ENCODE data around the gene GAGE13. TPM values are rescaled to one million over a fixed set of nuclear protein-coding genes. Genes with fewer than 3 reads are reported as not detected.

The GAGE13 gene
- total RNA-seq, 1 experiment from 2014 or later, result not detected

DNA sequence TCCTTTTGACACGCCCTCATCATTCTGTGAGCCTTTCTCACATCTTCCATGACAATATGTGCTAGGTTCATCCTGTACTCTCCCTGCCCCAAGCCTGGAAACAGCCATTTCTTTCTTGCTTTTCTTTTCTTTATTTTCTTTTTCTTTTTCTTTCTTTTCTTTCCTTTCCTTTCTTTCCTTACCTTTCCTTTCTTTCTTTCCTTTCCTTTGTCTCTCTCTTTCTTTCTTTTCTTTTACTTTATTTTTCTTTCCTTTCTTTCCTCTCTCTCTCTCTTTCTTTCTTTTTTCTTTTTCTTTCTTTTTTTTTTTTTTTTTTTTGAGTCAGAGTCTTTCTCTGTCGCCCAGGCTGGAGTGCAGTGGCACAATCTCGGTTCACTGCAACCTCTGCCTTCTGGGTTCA is 47.2 kb upstream of the GAGE13 start:
- Histone ChIP-seq H3K9me2 (ENCODE audit: insufficient read depth) (no peaks in the 10 kb centered on the region), H3K36me3 (ENCODE audit: control insufficient read depth in 1 of 2, insufficient read depth in 2 of 2, low read length in 2 of 2) (no peaks in the 10 kb centered on the region), H3K9ac (ENCODE audit: low read length) (no peak overlapping the region), H3K4me1 (ENCODE audit: control insufficient read depth in 1 of 2, insufficient read depth in 2 of 2, low read length in 2 of 2) (peaks cover 0 to 4% of the 10 kb centered on the region in 2 experiments; a peak in 1 of 4 replicates), H3K27ac (ENCODE audit: low read depth, low read length) (no peak overlapping the region), H3K4me3 (replicated peaks in 1 of 2; ENCODE audit: low read depth in 1 of 2, low read length in 2 of 2) (no peak overlapping the region), H3K4me2 (ENCODE audit: low read length) (no peak overlapping the region), H2AFZ (ENCODE audit: low read depth, low read length, poor library complexity, severe bottlenecking) (no peak overlapping the region), H3K27me3 (ENCODE audit: insufficient read depth, low read length) (no peaks in the 10 kb centered on the region), H3K9me3 (ENCODE audit: control insufficient read depth in 1 of 2, insufficient read depth in 1 of 2, low read depth in 1 of 2, low read length in 2 of 2) (no peaks in the 10 kb centered on the region), H3K79me2 (ENCODE audit: insufficient read depth, low read length) (no peaks in the 10 kb centered on the region), H4K20me1 (ENCODE audit: insufficient read depth) (no peaks in the 10 kb centered on the region)
- no peak for ATAC-seq
- intact Hi-C loops (cut with micrococcal nuclease), result no loop called here
- no peak for DNase-seq (ENCODE audit: low read depth, low spot score)
- CTCF ChIA-PET, result no interaction called here
- RAD21 ChIA-PET (ENCODE audit: low non-redundant PET in 1 of 2, low total read pairs in 2 of 2, uncharacterized antibody in 2 of 2, unreplicated experiment in 2 of 2), result no interaction called here
- no TSS peak for BruUV-seq (replicated peaks)
- TF ChIP-seq JUND (IDR thresholded peaks at IDR 0.05) (no peak), CBX3 (IDR thresholded peaks at IDR 0.05; ENCODE audit: low read depth) (no peak), EZH2 (IDR thresholded peaks at IDR 0.05) (no peak), EZH2phosphoT487 (IDR thresholded peaks at IDR 0.05; ENCODE audit: borderline replicate concordance) (no peak), POLR2AphosphoS5 (IDR thresholded peaks at IDR 0.05; ENCODE audit: low read depth, low read length) (no peak), CEBPB (IDR thresholded peaks at IDR 0.05; ENCODE audit: low read depth) (no peak), RAD21 (IDR thresholded peaks at IDR 0.05; ENCODE audit: low read depth) (no peak), ZNF274 (IDR thresholded peaks at IDR 0.05; ENCODE audit: low read depth, low read length) (no peak), FOSL1 (IDR thresholded peaks at IDR 0.05; ENCODE audit: low read depth) (no peak)
- TF ChIP-seq, protein P1, sequence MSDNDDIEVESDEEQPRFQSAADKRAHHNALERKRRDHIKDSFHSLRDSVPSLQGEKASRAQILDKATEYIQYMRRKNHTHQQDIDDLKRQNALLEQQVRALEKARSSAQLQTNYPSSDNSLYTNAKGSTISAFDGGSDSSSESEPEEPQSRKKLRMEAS (IDR thresholded peaks at IDR 0.05), result no peak
- TF ChIP-seq, protein P2, sequence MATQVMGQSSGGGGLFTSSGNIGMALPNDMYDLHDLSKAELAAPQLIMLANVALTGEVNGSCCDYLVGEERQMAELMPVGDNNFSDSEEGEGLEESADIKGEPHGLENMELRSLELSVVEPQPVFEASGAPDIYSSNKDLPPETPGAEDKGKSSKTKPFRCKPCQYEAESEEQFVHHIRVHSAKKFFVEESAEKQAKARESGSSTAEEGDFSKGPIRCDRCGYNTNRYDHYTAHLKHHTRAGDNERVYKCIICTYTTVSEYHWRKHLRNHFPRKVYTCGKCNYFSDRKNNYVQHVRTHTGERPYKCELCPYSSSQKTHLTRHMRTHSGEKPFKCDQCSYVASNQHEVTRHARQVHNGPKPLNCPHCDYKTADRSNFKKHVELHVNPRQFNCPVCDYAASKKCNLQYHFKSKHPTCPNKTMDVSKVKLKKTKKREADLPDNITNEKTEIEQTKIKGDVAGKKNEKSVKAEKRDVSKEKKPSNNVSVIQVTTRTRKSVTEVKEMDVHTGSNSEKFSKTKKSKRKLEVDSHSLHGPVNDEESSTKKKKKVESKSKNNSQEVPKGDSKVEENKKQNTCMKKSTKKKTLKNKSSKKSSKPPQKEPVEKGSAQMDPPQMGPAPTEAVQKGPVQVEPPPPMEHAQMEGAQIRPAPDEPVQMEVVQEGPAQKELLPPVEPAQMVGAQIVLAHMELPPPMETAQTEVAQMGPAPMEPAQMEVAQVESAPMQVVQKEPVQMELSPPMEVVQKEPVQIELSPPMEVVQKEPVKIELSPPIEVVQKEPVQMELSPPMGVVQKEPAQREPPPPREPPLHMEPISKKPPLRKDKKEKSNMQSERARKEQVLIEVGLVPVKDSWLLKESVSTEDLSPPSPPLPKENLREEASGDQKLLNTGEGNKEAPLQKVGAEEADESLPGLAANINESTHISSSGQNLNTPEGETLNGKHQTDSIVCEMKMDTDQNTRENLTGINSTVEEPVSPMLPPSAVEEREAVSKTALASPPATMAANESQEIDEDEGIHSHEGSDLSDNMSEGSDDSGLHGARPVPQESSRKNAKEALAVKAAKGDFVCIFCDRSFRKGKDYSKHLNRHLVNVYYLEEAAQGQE (IDR thresholded peaks at IDR 0.05; ENCODE audit: low read depth), result no peak
- TF ChIP-seq, protein P3, sequence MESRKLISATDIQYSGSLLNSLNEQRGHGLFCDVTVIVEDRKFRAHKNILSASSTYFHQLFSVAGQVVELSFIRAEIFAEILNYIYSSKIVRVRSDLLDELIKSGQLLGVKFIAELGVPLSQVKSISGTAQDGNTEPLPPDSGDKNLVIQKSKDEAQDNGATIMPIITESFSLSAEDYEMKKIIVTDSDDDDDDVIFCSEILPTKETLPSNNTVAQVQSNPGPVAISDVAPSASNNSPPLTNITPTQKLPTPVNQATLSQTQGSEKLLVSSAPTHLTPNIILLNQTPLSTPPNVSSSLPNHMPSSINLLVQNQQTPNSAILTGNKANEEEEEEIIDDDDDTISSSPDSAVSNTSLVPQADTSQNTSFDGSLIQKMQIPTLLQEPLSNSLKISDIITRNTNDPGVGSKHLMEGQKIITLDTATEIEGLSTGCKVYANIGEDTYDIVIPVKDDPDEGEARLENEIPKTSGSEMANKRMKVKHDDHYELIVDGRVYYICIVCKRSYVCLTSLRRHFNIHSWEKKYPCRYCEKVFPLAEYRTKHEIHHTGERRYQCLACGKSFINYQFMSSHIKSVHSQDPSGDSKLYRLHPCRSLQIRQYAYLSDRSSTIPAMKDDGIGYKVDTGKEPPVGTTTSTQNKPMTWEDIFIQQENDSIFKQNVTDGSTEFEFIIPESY (IDR thresholded peaks at IDR 0.05; ENCODE audit: extremely low read depth, insufficient replicate concordance, low read length), result no peak
- POLR2A ChIA-PET, result no interaction called here
